Measurements from ENCODE around the gene DIAPH1. TPM values are rescaled to one million over a fixed set of nuclear protein-coding genes. Genes with fewer than 3 reads are reported as not detected.

The DIAPH1 gene
- total RNA-seq, 2 donors from 2014 or later = 34.8 to 57.7 TPM

- no peaks in the 10 kb centered on the region for H3K9me3 ChIP-seq
- no peak for DNase-seq (ENCODE audit: low spot score)
Measured at GRCh38 chr5:141490771-141491170, 128.0 kb downstream of the DIAPH1 start.

DNA sequence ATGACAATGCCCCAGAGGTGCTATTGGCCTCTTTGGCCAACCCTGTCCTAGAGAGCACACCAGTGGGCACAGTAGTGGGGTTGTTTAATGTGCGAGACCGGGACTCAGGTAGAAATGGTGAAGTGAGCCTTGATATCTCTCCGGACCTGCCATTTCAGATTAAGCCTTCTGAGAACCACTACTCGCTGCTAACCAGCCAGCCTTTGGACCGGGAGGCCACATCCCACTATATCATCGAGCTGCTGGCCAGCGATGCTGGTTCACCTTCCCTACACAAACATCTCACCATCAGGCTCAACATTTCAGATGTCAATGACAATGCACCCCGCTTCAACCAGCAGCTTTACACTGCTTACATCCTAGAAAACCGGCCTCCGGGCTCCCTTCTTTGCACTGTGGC is 128.5 kb downstream of the DIAPH1 start:
- H3K4me3 ChIP-seq = no peak overlapping the region
- no peaks in the 10 kb centered on the region for H3K9me3 ChIP-seq
- 92% methylated on average over 10 of the region's 10 CpGs for WGBS
- no peak overlapping the region for H3K27ac ChIP-seq
- intact Hi-C loops (cut with DNase I) = no loop called here
- no peak for DNase-seq (ENCODE audit: low spot score)
- H3K36me3 ChIP-seq = no peaks in the 10 kb centered on the region
- no peaks in the 10 kb centered on the region for H3K27me3 ChIP-seq (replicated peaks; ENCODE audit: insufficient read depth)
- no peak for TF ChIP-seq CTCF (IDR thresholded peaks at IDR 0.05)
- no peak for TF ChIP-seq POLR2AphosphoS5 (IDR thresholded peaks at IDR 0.05)
- no peak for TF ChIP-seq POLR2A (IDR thresholded peaks at IDR 0.05)
- H3K4me1 ChIP-seq (replicated peaks) = no peaks in the 10 kb centered on the region

More at GRCh38 chr5:141490771-141491170, 128.0 kb downstream of the DIAPH1 start:
- WGBS = 88% methylated on average over 13 of the region's 13 CpGs
- no peaks in the 10 kb centered on the region for H3K4me1 ChIP-seq (replicated peaks)
- no peaks in the 10 kb centered on the region for H3K27me3 ChIP-seq (replicated peaks; ENCODE audit: insufficient read depth)
- H3K27ac ChIP-seq = no peak overlapping the region
- H3K4me3 ChIP-seq = no peak overlapping the region
- intact Hi-C loops (cut with DNase I) = no loop called here
- TF ChIP-seq CTCF (IDR thresholded peaks at IDR 0.05) (no peak), POLR2A (IDR thresholded peaks at IDR 0.05) (no peak), POLR2AphosphoS5 (IDR thresholded peaks at IDR 0.05) (no peak)
- no peaks in the 10 kb centered on the region for H3K36me3 ChIP-seq

GRCh38 chr5:141489841-141490240 is 129.0 kb downstream of the DIAPH1 start:
- intact Hi-C loops (cut with DNase I) = no loop called here

DNA sequence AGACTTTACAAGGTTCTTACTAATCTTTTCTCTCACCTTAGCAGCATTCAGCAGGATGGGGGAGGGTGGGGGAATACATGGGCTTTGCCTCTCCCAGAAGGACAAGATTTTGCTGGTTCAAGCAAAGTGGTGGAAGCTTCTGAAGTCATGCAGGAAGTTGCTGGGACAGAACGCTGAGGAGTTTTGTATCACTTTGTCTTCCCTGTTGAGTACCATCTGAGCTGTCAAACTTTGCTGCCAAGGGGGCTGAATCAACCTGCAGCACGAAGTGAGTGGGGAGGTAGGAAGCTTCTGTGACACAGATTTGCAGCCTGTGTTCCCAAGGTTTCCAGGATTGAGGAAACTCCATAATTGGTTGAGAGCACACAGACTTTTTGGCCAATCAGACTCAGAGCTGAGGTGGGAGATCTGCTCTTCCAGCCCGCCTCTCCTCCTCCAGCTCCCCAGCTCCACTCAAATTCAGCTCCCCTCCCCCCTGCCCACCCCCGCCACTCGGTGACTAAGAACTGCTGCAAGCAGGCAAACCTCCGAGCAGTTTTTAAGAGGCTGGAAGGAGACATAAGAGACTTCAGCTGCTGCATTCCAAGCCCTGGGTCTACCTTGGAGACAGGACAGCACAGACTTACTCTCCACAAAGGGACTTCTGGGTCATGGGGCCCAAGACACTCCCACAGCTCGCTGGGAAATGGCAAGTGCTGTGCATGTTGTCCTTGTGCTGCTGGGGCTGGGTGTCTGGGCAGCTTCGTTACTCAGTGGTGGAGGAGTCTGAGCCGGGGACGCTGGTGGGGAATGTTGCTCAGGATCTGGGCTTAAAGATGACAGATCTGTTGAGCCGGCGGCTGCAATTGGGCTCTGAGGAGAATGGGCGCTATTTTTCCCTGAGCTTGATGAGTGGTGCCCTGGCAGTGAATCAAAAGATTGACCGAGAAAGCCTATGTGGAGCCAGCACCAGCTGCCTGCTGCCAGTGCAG is 129.9 kb downstream of the DIAPH1 start, which contains the start of gene PCDHGC5:
PCDHGC5 (plus strand) TSS at position 491 of the 971 bp plus-strand sequence; CDS start at position 651, 160 bp downstream.
- Histone ChIP-seq H3K27ac (no peak within 1 kb of the TSS), H3K4me3 (no peak within 1 kb of the TSS), H3K36me3 (no peaks in the 10 kb centered on the region), H3K4me1 (replicated peaks) (no peaks in the 10 kb centered on the region), H3K9me3 (no peaks in the 10 kb centered on the region), H3K27me3 (replicated peaks; ENCODE audit: insufficient read depth) (no peaks in the 10 kb centered on the region)
- no peak for DNase-seq (ENCODE audit: low spot score)
- WGBS = 50% methylated on average over 14 of the region's 14 CpGs
- intact Hi-C loops (cut with DNase I) = no loop called here
- TF ChIP-seq POLR2A (IDR thresholded peaks at IDR 0.05) (no peak), POLR2AphosphoS5 (IDR thresholded peaks at IDR 0.05) (no peak), CTCF (IDR thresholded peaks at IDR 0.05) (no peak)

More at GRCh38 chr5:141489841-141490240, 129.0 kb downstream of the DIAPH1 start:
- Histone ChIP-seq H3K27me3 (replicated peaks; ENCODE audit: insufficient read depth) (no peaks in the 10 kb centered on the region), H3K4me1 (replicated peaks) (no peaks in the 10 kb centered on the region), H3K9me3 (no peaks in the 10 kb centered on the region), H3K4me3 (no peak overlapping the region), H3K36me3 (no peaks in the 10 kb centered on the region), H3K27ac (no peak overlapping the region)
- no peak for DNase-seq (ENCODE audit: low spot score)
- 95% methylated on average over 10 of the region's 10 CpGs for WGBS
- no peak for TF ChIP-seq CTCF (IDR thresholded peaks at IDR 0.05)

Measured in prostate gland (tissue), 2 donors.